D341Med (cell line): Measurements from ENCODE around the gene CTSH.
"Not testable (repeated sequence)": the region's sequence is repeated elsewhere in the genome, so short reads cannot be mapped to it uniquely, and the experiment has no call there.

Source experiments
- DNase-seq: peaks from one replicate; pipeline ENCODE4 v3.0.0; 2012; ENCODE audit warnings: low spot score

The CTSH gene

GRCh38 chr15:78880813-78881212 is 64.0 kb downstream of the CTSH start:
- no peak for DNase-seq

- no peak for DNase-seq
Observed at GRCh38 chr15:78880242-78880533, 64.7 kb downstream of the CTSH start.

GRCh38 chr15:78879517-78880241 is 65.2 kb downstream of the CTSH start:
- no peak for DNase-seq

DNA sequence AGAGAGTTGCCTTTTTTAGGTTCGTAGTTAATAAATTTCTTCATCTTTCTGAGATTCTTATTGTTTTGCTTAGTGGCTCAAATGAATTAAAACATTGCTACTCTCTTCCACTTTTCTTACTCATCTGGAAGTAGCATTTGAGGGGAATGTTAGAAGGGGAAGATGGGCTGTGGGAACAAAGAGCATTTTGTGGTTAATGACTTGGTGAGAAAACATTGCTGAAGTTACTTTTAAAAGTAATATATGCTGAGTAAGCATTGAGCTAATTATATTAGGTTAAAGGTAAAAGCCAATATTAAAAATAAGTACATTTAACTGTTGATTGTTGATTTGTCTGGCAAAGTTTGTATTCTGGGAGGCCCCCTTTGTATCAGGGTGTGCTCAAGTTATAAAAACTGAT is 66.5 kb downstream of the CTSH start:
- no peak for DNase-seq

- DNase-seq, result not testable (repeated sequence)
Observed at GRCh38 chr15:78876954-78877353, 67.9 kb downstream of the CTSH start.

DNA sequence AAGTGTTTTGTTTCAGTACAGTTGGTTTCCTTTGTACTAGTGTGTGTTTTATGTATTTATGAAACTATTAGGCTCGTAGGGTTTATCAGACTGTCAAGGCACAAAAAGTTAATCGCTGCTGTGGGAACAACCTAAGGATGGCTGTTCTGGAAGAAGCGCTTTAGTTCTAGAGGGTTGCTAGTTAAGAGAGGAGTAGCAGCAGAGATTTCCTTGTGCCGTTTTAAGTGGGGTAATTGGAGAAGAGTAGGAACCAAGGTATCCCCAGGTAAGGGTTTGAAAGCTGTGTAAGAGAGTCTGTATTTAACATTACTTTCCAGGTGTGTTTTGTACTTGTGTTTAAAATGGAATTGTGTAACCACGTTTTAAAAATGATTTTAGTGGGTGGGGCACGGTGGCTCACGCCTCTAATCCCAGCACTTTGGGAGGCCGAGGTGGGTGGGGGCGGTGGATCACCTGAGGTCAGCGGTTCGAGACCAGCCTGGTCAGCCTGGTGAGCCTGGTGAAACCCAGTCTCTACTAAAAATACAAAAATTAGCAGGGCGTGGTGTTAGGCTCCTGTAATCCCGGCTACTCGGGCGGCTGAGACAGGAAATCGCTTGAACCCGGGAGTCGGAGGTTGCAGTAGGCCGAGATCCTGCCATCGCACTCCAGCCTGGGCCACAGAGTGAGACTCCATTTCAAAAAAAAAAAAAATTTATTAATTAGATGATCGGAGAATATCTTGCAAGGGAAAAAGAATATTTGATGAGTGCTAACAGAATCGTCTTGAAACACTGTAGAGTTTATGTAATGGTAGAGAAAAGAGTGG is 69.5 kb downstream of the CTSH start:
- no peak for DNase-seq

DNA sequence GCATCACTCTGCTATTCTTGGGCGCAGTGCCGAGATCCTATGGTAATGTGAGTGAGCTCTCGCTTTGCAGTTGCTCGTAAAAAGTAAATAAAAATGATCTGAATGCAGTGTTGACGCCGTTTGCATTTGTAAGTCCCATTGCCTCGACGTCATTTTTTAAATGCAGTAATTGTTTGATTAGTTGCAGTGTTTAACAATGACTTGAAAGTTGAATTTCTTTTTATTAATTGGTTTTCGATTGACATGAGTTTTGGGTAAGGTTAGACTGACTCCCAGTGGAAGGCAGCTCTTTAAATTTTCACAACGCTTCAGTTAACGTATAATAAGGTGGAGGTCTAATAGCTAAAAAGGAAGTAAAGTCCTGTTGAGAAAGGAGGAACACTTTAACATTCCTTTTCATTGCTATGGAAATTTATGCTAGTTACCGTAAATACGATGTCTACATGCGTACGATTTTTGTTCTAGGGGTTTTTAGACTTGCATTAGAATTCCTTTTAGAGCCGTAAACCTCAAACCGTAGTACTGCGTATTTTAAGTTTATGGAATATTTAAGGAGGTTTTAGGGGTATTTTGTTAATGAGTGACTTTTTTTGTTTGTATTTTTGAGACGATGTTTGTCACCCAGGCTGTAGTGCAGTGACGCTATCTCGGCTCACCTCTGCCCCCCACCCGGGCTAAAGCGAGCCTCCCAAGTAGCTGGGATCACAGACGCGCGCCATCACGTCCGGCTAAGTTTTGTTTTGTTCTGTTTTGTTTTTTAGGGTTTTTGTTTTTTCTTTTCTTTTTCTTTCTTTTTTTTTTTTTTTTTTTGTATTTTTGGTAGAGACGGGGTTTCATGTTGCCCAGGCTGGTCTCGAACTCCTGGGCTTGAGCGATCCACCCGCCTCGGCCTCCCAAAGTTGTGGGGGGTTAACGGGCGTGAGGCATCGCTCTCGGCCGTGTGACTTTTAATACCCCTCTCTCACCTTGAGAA is 70.8 kb downstream of the CTSH start:
- no peak for DNase-seq

DNA sequence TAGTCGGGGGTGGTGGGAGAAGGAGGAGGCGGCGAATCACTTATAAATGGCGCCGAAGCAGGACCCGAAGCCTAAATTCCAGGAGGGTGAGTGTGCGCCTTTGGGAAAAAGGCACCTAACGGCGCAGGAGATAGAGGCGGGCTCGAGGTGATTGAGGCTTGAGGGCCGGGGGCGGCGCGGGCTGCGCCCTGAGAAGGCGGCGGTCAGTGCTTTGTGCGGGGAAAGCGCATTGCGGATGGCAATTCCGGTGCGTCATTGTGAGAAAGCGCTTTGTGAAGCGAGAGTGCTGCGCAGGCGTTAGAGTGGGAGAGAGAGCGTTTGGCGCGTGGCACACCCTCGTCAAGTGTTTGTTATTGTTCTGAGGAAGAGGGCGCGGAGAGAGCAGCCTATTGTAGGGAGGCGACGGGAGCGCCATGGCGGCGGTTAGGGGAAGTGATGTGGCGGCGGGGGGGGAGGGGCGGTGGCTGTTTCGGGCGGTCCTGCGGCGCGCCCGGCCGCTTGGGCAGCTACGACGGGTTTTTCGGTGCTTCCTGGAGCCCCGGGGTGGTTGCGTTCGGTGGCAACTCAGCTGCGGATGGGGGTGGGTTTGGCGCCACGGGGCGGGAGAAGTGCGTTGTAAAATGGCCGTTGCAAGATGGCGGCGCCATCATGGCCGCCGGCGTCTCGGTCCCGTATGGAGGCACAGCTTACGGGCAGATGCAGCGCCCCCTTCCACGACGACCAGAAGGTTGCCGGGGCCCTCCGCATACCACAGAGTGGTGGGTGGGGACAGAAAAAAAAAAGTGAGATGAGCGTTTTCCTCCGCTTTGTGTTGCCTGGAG is 71.7 kb downstream of the CTSH start:
- peak; percentile 85 for DNase-seq

DNA sequence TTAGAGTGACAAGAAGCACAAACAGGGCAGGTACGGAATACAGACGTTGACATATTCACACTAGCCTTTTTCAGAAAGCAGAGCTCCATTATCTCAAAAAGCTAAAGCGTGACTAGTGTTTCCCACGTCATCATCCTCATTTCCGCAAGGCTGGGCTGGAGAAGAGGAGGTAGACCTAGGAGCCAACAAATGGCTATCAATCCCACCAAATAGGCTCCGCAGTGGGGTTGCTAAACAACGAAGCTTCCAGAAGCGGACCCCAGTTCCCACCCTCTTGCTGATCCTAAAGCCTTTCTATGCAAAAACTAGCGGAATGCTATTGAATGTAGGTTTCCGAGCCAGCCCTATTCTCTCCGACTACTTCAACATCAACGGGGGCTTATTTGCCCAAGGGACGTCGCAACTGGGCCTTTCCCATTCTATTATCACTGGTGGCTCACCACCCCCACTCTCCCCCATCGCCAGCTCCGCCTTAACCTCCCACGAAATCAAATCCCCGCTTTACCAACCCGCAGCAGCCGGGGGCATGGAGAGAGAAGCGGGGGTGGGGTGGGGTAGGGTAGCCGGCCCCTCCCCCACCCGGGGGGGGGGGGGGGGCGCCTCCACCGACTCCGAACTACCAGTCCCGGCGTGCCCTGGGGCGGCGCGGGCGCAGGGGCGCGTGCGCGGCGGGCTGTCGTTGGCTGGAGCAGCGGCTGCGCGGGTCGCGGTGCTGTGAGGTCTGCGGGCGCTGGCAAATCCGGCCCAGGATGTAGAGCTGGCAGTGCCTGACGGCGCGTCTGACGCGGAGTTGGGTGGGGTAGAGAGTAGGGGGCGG is 72.5 kb downstream of the CTSH start, which contains the start of gene MORF4L1:
Gene MORF4L1, plus strand, starts transcription at position 736 of the 817 bp plus-strand sequence. CDS start 128 bp downstream, outside the sequence.
- DNase-seq, result peak; percentile 98

DNA sequence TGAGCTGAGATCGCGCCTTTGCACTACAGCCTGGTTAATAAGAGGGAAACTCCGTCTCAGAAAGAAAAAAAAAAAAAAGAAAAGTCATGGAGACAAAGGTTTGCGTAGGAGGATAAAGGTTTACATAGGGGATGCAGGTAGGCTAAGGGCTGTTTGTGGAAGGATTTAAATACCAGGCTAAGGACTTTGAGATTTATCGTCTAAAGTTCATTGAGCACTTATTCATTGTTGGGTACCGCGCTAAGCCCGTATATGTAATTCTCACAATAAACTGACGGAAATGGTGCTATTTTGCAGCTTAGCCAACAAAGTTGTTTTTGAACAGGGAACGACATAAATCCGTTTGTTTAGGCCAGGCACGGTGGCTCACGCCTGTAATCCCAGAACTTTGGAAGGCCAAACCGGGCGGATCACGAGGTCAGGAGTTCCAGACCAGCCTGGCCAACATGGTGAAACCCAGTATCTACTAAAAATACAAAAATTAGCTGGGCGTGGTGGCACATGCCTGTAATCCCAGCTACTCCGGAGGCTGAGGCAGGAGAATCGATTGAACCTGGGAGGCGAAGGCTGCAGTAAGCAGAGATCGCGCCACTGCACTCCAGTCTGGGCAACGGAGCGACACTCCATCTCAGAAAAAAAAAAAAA is 73.2 kb downstream of the CTSH start:
- not testable (repeated sequence) for DNase-seq
